KMS-11 (cell line): ENCODE data around the gene SLC25A33.

ENCODE experiments used
- H2AFZ ChIP-seq: fragments of 200-600 bp; sonication (generic); 2 replicates; pipeline ENCODE4 v1.6.1; 2016; ENCODE audit warnings: antibody characterized with exemption, mixed run types, low read depth
- H3K27ac ChIP-seq: fragments of 200-600 bp; sonication (generic); 2 replicates; pipeline ENCODE4 v1.6.1; 2016; ENCODE audit warnings: mild to moderate bottlenecking, mixed run types
- H3K27me3 ChIP-seq: fragments of 200-600 bp; sonication (generic); 2 replicates; pipeline ENCODE4 v1.6.1; 2017; ENCODE audit warnings: mild to moderate bottlenecking, low read depth, mixed run types, moderate library complexity; ENCODE audit not compliant: insufficient read depth
- H3K36me3 ChIP-seq: fragments of 200-600 bp; sonication (generic); 2 replicates; pipeline ENCODE4 v1.6.1; 2017; ENCODE audit warnings: mild to moderate bottlenecking, mixed run types; ENCODE audit not compliant: insufficient read depth
- H3K4me1 ChIP-seq: fragments of 200-600 bp; sonication (generic); 2 replicates; pipeline ENCODE4 v1.6.1; 2016; ENCODE audit warnings: mild to moderate bottlenecking, low read depth, mixed run types; ENCODE audit not compliant: poor library complexity, severe bottlenecking
- H3K4me2 ChIP-seq: fragments of 200-600 bp; sonication (generic); 2 replicates; pipeline ENCODE4 v1.7.0; 2016; ENCODE audit warnings: mild to moderate bottlenecking, mixed run types
- H3K4me3 ChIP-seq: fragments of 200-600 bp; sonication (generic); IDR thresholded peaks from 2 replicates; pipeline ENCODE4 v1.6.1; 2017; ENCODE audit warnings: low read depth, low read length, mixed read lengths; ENCODE audit not compliant: insufficient read depth
- H3K79me2 ChIP-seq: fragments of 200-600 bp; sonication (generic); 2 replicates; pipeline ENCODE4 v1.6.1; 2016; ENCODE audit warnings: low read depth, mixed run types; ENCODE audit not compliant: insufficient read depth
- H3K9ac ChIP-seq: fragments of 200-600 bp; sonication (generic); 2 replicates; pipeline ENCODE4 v1.6.1; 2016; ENCODE audit warnings: mild to moderate bottlenecking, mixed run types
- H4K20me1 ChIP-seq: fragments of 200-600 bp; sonication (generic); 2 replicates; pipeline ENCODE4 v1.6.1; 2016; ENCODE audit warnings: mild to moderate bottlenecking, mixed run types; ENCODE audit not compliant: insufficient read depth
- CTCF ChIP-seq: fragments of 200-600 bp; sonication (generic); conservative IDR thresholded peaks from 2 replicates; pipeline ENCODE4 v1.6.1; 2017; ENCODE audit warnings: low read depth, mild to moderate bottlenecking, antibody characterized with exemption, low read length, moderate library complexity, mixed read lengths

Gene SLC25A33

GRCh38 chr1:9634582-9634981 is 95.3 kb downstream of the SLC25A33 start:
- H3K4me1 ChIP-seq, result peaks cover 10% of the 10 kb centered on the region
- no peak overlapping the region for H2AFZ ChIP-seq
- H3K79me2 ChIP-seq, result no peaks in the 10 kb centered on the region
- TF ChIP-seq CTCF, result no peak
- H3K27me3 ChIP-seq, result peaks cover 22% of the 10 kb centered on the region; the same call in 1 of the 2 replicates
- no peaks in the 10 kb centered on the region for H3K36me3 ChIP-seq
- H3K9ac ChIP-seq, result no peak overlapping the region
- H3K4me2 ChIP-seq, result 0 out of 2 replicates have a peak overlapping the region, but pooled peaks have one; percentile 2
- no peak overlapping the region for H3K27ac ChIP-seq
- H3K4me3 ChIP-seq, result no peak overlapping the region
- no peaks in the 10 kb centered on the region for H4K20me1 ChIP-seq
